Measurements from ENCODE around the gene ATOSB. TPM values are rescaled to one million over a fixed set of nuclear protein-coding genes. Genes with fewer than 3 reads are reported as not detected.
A peak's percentile ranks its signal among the peaks of the same experiment; 100 is the strongest.

ATOSB gene
- total and polyA plus RNA-seq, 2 of the 8 experiments (the other 6 are each of a cell fraction or from before 2014, with no cell fraction given) = 6.9 to 10.4 TPM

DNA sequence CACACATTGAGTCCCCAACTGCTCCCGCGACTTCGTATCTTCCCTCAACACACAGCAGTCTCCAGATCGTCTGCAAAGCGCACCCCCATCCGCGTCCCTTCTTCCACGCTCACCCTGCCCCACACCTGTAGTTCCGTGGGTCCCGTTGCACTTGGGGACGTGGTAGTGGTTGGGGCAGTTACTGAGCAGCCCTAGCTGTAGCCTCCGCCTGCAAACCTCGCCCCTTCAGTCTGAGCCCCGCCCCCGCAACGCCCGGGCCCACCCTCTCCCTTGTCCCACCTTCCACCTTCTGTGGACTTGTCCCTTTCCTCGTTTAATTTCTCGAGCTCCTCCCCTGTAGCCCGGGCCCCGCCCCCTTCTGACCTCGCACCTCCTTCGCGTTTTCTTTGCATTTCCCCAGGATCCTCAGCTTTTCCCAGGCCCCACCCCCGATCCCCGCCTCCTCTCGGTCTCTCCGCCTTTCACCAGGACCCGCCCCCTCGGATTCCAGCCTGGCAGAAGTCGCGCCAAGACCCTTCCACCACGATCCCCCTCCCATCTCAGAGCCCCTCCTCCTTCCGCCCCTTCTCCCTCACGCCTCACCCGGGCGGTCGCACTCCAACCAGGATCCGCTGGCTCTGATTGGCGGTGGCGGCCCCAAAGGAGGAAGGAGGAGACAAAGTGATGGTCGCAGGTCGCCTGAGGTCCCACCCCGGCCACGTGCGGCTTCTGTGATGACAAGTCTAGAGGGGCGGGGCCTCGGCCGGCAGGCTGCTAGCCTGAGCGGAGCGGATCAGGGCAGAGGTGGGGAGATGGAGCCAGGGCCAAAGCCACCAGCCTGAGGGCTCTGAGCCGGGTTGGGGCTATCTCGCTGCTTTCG is at the start of gene ATOSB (continued):
- TF ChIP-seq BCL11A (IDR thresholded peaks at IDR 0.05; ENCODE audit: low read depth in 2 of 2, low read length in 2 of 2) = no peak
- TF ChIP-seq GABPA (IDR thresholded peaks at IDR 0.05; ENCODE audit: borderline replicate concordance, insufficient read depth, low read length) = no peak
- no peak for TF ChIP-seq RNF2 (IDR thresholded peaks at IDR 0.05; ENCODE audit: borderline replicate concordance, low read depth, low read length, missing control alignments, poor library complexity, severe bottlenecking)
- TF ChIP-seq, protein P1, sequence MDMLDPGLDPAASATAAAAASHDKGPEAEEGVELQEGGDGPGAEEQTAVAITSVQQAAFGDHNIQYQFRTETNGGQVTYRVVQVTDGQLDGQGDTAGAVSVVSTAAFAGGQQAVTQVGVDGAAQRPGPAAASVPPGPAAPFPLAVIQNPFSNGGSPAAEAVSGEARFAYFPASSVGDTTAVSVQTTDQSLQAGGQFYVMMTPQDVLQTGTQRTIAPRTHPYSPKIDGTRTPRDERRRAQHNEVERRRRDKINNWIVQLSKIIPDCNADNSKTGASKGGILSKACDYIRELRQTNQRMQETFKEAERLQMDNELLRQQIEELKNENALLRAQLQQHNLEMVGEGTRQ (IDR thresholded peaks at IDR 0.05; ENCODE audit: low read length) = peak; percentile 70
- TF ChIP-seq, protein P2, sequence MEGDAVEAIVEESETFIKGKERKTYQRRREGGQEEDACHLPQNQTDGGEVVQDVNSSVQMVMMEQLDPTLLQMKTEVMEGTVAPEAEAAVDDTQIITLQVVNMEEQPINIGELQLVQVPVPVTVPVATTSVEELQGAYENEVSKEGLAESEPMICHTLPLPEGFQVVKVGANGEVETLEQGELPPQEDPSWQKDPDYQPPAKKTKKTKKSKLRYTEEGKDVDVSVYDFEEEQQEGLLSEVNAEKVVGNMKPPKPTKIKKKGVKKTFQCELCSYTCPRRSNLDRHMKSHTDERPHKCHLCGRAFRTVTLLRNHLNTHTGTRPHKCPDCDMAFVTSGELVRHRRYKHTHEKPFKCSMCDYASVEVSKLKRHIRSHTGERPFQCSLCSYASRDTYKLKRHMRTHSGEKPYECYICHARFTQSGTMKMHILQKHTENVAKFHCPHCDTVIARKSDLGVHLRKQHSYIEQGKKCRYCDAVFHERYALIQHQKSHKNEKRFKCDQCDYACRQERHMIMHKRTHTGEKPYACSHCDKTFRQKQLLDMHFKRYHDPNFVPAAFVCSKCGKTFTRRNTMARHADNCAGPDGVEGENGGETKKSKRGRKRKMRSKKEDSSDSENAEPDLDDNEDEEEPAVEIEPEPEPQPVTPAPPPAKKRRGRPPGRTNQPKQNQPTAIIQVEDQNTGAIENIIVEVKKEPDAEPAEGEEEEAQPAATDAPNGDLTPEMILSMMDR (IDR thresholded peaks at IDR 0.05; ENCODE audit: control extremely low read depth in 1 of 3, insufficient read depth in 1 of 3, low read depth in 1 of 3, low read length in 3 of 3) = no peak

Data from H1 (cell line).